H1 (cell line): Measurements from ENCODE around the gene FAT2. TPM values are rescaled to one million over a fixed set of nuclear protein-coding genes. Genes with fewer than 3 reads are reported as not detected.

Source experiments
- ASH2L ChIP-seq: fragments of 200-600, 300-600 bp; sonication (generic); IDR thresholded peaks from one replicate; pipeline ENCODE4 v1.7.1; 2017; ENCODE audit warnings: low read length
- BRCA1 ChIP-seq: IDR thresholded peaks from 2 replicates; pipeline ENCODE4 v1.6.1; 2012; ENCODE audit warnings: low read depth, low read length, improper control_type of control experiment
- CEBPB ChIP-seq: IDR thresholded peaks from 2 replicates; pipeline ENCODE4 v1.6.1; 2012; ENCODE audit warnings: low read depth, low read length
- CHD1 ChIP-seq: IDR thresholded peaks from 2 replicates; pipeline ENCODE4 v1.6.1; 2012; ENCODE audit warnings: low read depth, low read length, improper control_type of control experiment
- CHD7 ChIP-seq: fragments of 300-600 bp; sonication (generic); IDR thresholded peaks from 2 replicates; pipeline ENCODE4 v1.7.1; 2012; ENCODE audit warnings: low read length, moderate library complexity, mild to moderate bottlenecking, inconsistent platforms; ENCODE audit not compliant: insufficient replicate concordance
- FOSL1 ChIP-seq: IDR thresholded peaks from 2 replicates; pipeline ENCODE4 v1.6.1; 2011; ENCODE audit warnings: mild to moderate bottlenecking, low read depth, low read length, moderate library complexity; ENCODE audit not compliant: insufficient read depth
- HDAC2 ChIP-seq, 2 experiments: fragments of 300-600 bp in 1 of 2; sonication (generic) in 1 of 2; IDR thresholded peaks; 2 replicates each; pipeline ENCODE4 v1.6.1; 2011 to 2012; ENCODE audit warnings: low read depth in 2 of 2, low read length in 2 of 2, mild to moderate bottlenecking in 2 of 2, moderate library complexity in 2 of 2, borderline replicate concordance in 1 of 2, inconsistent platforms in 1 of 2
- RBBP5 ChIP-seq: IDR thresholded peaks from 2 replicates; pipeline ENCODE4 v1.7.1; 2012; ENCODE audit warnings: low read depth, mild to moderate bottlenecking, inconsistent platforms, low read length, moderate library complexity, borderline replicate concordance
- YY1 ChIP-seq: IDR thresholded peaks from 2 replicates; pipeline ENCODE4 v1.6.1; 2011; ENCODE audit warnings: low read depth, mild to moderate bottlenecking, low read length
- polyA plus RNA-seq, 7 experiments: library from polyadenylated mRNA; depleted of rRNA in 3 of 7; stranded (reverse) in 5 of 7; unstranded in 2 of 7; fragments of >200 nt in 5 of 7; fragments of 200-250 nt in 2 of 7; gene quantifications; 1 replicate in 5 of 7; 2 replicates in 1 of 7; 4 replicates in 1 of 7; pipeline versions ENCODE4 v1.2.1 to v1.2.3, GENCODE V29; 2011 to 2013; ENCODE audit warnings: missing spikeins in 2 of 7, mixed read lengths in 2 of 7
- total RNA-seq: library from RNA; stranded (reverse); fragmentation: NEBNext Ultra II Directional; extraction: Animal tissue kit (Norgen Biotek cat#: 25700); gene quantifications from 2 replicates; pipeline ENCODE4 v1.2.1, GENCODE V29; 2021
- TF ChIP-seq, protein P1 (sequence below): IDR thresholded peaks from 2 replicates; pipeline ENCODE4 v1.6.1; 2012; ENCODE audit warnings: low read length, inconsistent platforms

The FAT2 gene
- total and polyA plus RNA-seq, 2 of the 8 experiments (the other 6 are each of a cell fraction or from before 2014, with no cell fraction given): 0.12 to 0.30 TPM

GRCh38 chr5:151551985-151552384 is 39.1 kb downstream of the FAT2 start (continued):
- TF ChIP-seq CHD7 (no peak), ASH2L (no peak), YY1 (no peak), FOSL1 (no peak), RBBP5 (no peak), BRCA1 (no peak), HDAC2 (IDR thresholded peaks at IDR 0.05; ENCODE audit: borderline replicate concordance in 1 of 2, low read depth in 2 of 2, low read length in 2 of 2) (no peak), CEBPB (no peak), CHD1 (no peak)
- TF ChIP-seq, protein P1, sequence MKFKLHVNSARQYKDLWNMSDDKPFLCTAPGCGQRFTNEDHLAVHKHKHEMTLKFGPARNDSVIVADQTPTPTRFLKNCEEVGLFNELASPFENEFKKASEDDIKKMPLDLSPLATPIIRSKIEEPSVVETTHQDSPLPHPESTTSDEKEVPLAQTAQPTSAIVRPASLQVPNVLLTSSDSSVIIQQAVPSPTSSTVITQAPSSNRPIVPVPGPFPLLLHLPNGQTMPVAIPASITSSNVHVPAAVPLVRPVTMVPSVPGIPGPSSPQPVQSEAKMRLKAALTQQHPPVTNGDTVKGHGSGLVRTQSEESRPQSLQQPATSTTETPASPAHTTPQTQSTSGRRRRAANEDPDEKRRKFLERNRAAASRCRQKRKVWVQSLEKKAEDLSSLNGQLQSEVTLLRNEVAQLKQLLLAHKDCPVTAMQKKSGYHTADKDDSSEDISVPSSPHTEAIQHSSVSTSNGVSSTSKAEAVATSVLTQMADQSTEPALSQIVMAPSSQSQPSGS: no peak
- TF ChIP-seq, all 59 proteins: peak for 0
